ENCODE results near the gene MYADML2.

DNA sequence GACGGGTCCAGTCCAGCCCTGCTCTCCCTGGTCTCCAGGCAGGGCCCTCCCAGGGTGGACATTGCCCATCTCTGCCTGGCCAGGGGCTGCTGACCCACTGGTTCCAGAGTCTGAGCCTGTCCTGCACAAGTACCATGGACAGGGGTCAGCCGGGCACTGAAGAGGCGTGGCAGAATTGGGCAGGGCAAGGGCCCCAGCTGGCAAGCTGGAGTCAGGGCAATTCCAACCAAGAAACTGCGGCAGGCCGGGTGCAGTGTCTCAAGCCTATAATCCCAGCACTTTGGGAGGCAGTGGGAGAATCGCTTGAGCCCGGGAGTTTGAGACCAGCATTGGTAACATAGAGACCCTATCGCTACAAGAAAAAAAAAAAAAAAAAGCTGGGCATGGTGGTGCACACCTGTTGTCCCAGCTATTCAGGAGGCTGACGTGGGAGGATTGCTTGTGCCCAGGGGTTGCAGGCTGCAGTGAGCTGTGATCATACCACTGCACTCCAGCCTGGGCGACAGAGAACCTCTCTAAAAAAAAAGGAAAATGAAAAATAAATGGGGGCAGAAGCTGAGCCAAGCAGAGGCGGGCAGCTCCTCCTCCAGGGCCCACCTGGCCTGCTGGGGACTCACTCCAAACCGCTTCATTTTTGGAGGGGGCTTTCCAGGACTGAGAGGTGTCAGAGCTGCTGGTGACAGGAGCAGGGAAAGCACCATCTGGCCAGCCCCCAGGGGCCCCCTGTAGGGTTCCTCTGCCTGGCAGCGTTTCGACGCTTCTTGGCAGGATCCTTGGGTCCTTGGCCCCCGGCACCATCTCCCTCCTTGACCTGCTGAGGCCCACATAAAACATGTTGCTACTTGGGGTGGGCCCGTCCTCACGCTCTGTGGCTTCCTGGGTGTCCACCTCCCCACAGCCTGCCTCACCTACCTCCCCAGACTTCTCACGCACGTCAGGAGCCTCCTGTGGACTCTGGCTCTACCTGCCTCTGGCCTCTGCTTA lies 16.6 kb downstream of the MYADML2 start:
- TF ChIP-seq CTCF (conservative IDR thresholded peaks at IDR 0.05; ENCODE audit: low read length) (no peak), EZH2phosphoT487 (IDR thresholded peaks at IDR 0.05; ENCODE audit: borderline replicate concordance, low read depth, low read length) (no peak)
